HCT116 (cell line): ENCODE data around the gene TLE4. TPM values are rescaled to one million over a fixed set of nuclear protein-coding genes. Genes with fewer than 3 reads are reported as not detected.

Experiments used
- ATAC-seq: fragments of 200-7000 bp; cut with Tn5 transposase; 2 replicates; pipeline ENCODE4 v1.9.1; 2020; ENCODE audit warnings: mild to moderate bottlenecking, moderate library complexity
- BruUV-seq: library from RNA; stranded (reverse); fragments of 400-500 nt; replicated peaks from 2 replicates; lab custom pipeline; 2021; lab: Mats Ljungman, UMichigan
- CTCF ChIA-PET: fragments of 300-600 bp; sonication (Branson Sonifier 250); formaldehyde crosslinking; loops from one replicate; lab custom pipeline; 2021; ENCODE audit warnings: antibody characterized with exemption; lab: Charles Lee
- POLR2A ChIA-PET: fragments of 300-600, 350-600 bp; sonication (Branson Sonifier 250); formaldehyde crosslinking; loops from one replicate; lab custom pipeline; 2021; ENCODE audit warnings: antibody characterized with exemption; lab: Charles Lee
- RAD21 ChIA-PET, 2 experiments: fragments of 300-600 bp; sonication (Branson Sonifier 250); formaldehyde crosslinking; loops; one replicate each; lab custom pipeline; 2023; ENCODE audit warnings: low total read pairs in 2 of 2; ENCODE audit not compliant: uncharacterized antibody in 2 of 2, unreplicated experiment in 2 of 2, low non-redundant PET in 1 of 2; lab: Charles Lee
- DNase-seq: peaks from one replicate; pipeline ENCODE4 v3.0.0-alpha.2; 2010; ENCODE audit warnings: low read depth, low spot score
- H2AFZ ChIP-seq: fragments of 200-600 bp; shearing (Covaris generic), sonication (generic); 2 replicates; pipeline ENCODE4 v1.6.1; 2017; ENCODE audit warnings: low read depth, mixed run types, mixed read lengths, antibody characterized with exemption, low read length; ENCODE audit not compliant: poor library complexity, severe bottlenecking
- H3K27ac ChIP-seq: 2 replicates; pipeline ENCODE4 v1.5.1; 2012; ENCODE audit warnings: low read depth, low read length
- H3K27me3 ChIP-seq: fragments of 200-600 bp; sonication (generic); 2 replicates; pipeline ENCODE4 v1.6.1; 2016; ENCODE audit warnings: mixed run types, low read length, mixed read lengths; ENCODE audit not compliant: insufficient read depth
- H3K36me3 ChIP-seq, 2 experiments: fragments of 200-500 bp in 1 of 2; fragments of 200-600 bp in 1 of 2; sonication (Bioruptor generic) in 1 of 2; sonication (generic) in 1 of 2; 2 replicates each; pipeline versions ENCODE4 v1.5.1 to v1.6.1; 2014 to 2016; ENCODE audit warnings: low read length in 2 of 2, inconsistent platforms in 1 of 2, mixed read lengths in 1 of 2, mixed run types in 1 of 2; ENCODE audit not compliant: insufficient read depth in 2 of 2, control insufficient read depth in 1 of 2
- H3K4me1 ChIP-seq, 2 experiments: fragments of 200-600 bp in 1 of 2; sonication (generic) in 1 of 2; 2 replicates each; pipeline versions ENCODE4 v1.5.1 to v1.6.1; 2012 to 2017; ENCODE audit warnings: low read length in 2 of 2, inconsistent platforms in 1 of 2, mild to moderate bottlenecking in 1 of 2, mixed read lengths in 1 of 2, mixed run types in 1 of 2, moderate library complexity in 1 of 2; ENCODE audit not compliant: insufficient read depth in 2 of 2, control insufficient read depth in 1 of 2
- H3K4me2 ChIP-seq: fragments of 200-600 bp; sonication (generic); 2 replicates; pipeline ENCODE4 v1.6.1; 2017; ENCODE audit warnings: mixed run types, low read length, mixed read lengths
- H3K4me3 ChIP-seq, 2 experiments: fragments of 200-600 bp in 1 of 2; sonication (generic) in 1 of 2; replicated peaks in 1 of 2; 2 replicates each; pipeline ENCODE4 v1.5.1; 2011 to 2016; ENCODE audit warnings: low read length in 2 of 2, control low read depth in 1 of 2, low read depth in 1 of 2, mild to moderate bottlenecking in 1 of 2, mixed read lengths in 1 of 2, mixed run types in 1 of 2
- H3K79me2 ChIP-seq: fragments of 200-600 bp; sonication (generic); 2 replicates; pipeline ENCODE4 v1.6.1; 2017; ENCODE audit warnings: mild to moderate bottlenecking, mixed run types, low read length, moderate library complexity, mixed read lengths; ENCODE audit not compliant: insufficient read depth
- H3K9ac ChIP-seq: fragments of 200-600 bp; sonication (generic); 2 replicates; pipeline ENCODE4 v1.6.1; 2016; ENCODE audit warnings: low read length, mixed read lengths
- H3K9me2 ChIP-seq: fragments of 200-600 bp; sonication (generic), shearing (Covaris generic); 2 replicates; pipeline ENCODE4 v1.6.1; 2017; ENCODE audit warnings: mixed run types, mild to moderate bottlenecking, moderate library complexity; ENCODE audit not compliant: insufficient read depth
- H3K9me3 ChIP-seq, 2 experiments: fragments of 200-500 bp in 1 of 2; fragments of 200-600 bp in 1 of 2; sonication (Bioruptor generic) in 1 of 2; sonication (generic) in 1 of 2; 2 replicates each; pipeline ENCODE4 v1.6.1; 2014 to 2017; ENCODE audit warnings: low read length in 2 of 2, mixed read lengths in 2 of 2, inconsistent platforms in 1 of 2, low read depth in 1 of 2, mild to moderate bottlenecking in 1 of 2, mixed run types in 1 of 2, moderate library complexity in 1 of 2; ENCODE audit not compliant: control insufficient read depth in 1 of 2, insufficient read depth in 1 of 2
- H4K20me1 ChIP-seq: fragments of 200-600 bp; sonication (generic), shearing (Covaris generic); 2 replicates; pipeline ENCODE4 v1.6.1; 2017; ENCODE audit warnings: mixed run types, mild to moderate bottlenecking, moderate library complexity; ENCODE audit not compliant: insufficient read depth
- CBX3 ChIP-seq: IDR thresholded peaks from 2 replicates; pipeline ENCODE4 v1.6.1; 2012; ENCODE audit warnings: low read depth
- CEBPB ChIP-seq: IDR thresholded peaks from 2 replicates; pipeline ENCODE4 v1.6.1; 2012; ENCODE audit warnings: low read depth
- FOSL1 ChIP-seq: IDR thresholded peaks from 2 replicates; pipeline ENCODE4 v1.6.1; 2012; ENCODE audit warnings: low read depth
- RAD21 ChIP-seq: IDR thresholded peaks from 2 replicates; pipeline ENCODE4 v1.6.1; 2012; ENCODE audit warnings: low read depth, mild to moderate bottlenecking
- SIN3A ChIP-seq: IDR thresholded peaks from 2 replicates; pipeline ENCODE4 v1.6.1; 2012; ENCODE audit warnings: low read depth
- SRF ChIP-seq: IDR thresholded peaks from 2 replicates; pipeline ENCODE4 v1.6.1; 2012; ENCODE audit warnings: low read depth
- TCF7L2 ChIP-seq: IDR thresholded peaks from 2 replicates; pipeline ENCODE4 v1.7.0; 2011; ENCODE audit warnings: borderline replicate concordance, inconsistent platforms; ENCODE audit not compliant: insufficient read depth, insufficient read length; ENCODE audit errors: extremely low read depth
- YY1 ChIP-seq: IDR thresholded peaks from 2 replicates; pipeline ENCODE4 v1.6.1; 2011; ENCODE audit warnings: low read length, low read depth, moderate library complexity, mild to moderate bottlenecking; ENCODE audit not compliant: insufficient replicate concordance; ENCODE audit errors: extremely low read depth
- ZFX ChIP-seq: fragments of 450-650 bp; IDR thresholded peaks from 2 replicates; pipeline ENCODE4 v1.6.1; 2017
- intact Hi-C: fragments of 100-400 bp; cut with micrococcal nuclease; formaldehyde crosslinking; loops from 2 replicates; pipeline ENCODE4 v1.10.0; 2022
- total RNA-seq: library from RNA; stranded (reverse); gene quantifications from one replicate; pipeline ENCODE4 v1.2.1, GENCODE V29; 2021; ENCODE audit not compliant: unreplicated experiment
- TF ChIP-seq, protein P1 (sequence below): IDR thresholded peaks from 2 replicates; pipeline ENCODE4 v1.6.1; 2012; ENCODE audit warnings: low read depth
- TF ChIP-seq, protein P2 (sequence below): IDR thresholded peaks from 2 replicates; pipeline ENCODE4 v1.6.1; 2011; ENCODE audit warnings: mild to moderate bottlenecking, low read length, moderate library complexity; ENCODE audit not compliant: insufficient replicate concordance; ENCODE audit errors: extremely low read depth
- TF ChIP-seq, protein P3 (sequence below), 3 experiments: fragments of 200-600 bp in 1 of 3; sonication (generic) in 1 of 3; IDR thresholded peaks in 2 of 3; conservative IDR thresholded peaks in 1 of 3; 2 replicates each; pipeline ENCODE4 v1.5.1; 2012 to 2017; ENCODE audit warnings: low read depth in 2 of 3, low read length in 2 of 3, antibody characterized with exemption in 1 of 3, borderline replicate concordance in 1 of 3, control low read depth in 1 of 3, mild to moderate bottlenecking in 1 of 3, mixed read lengths in 1 of 3, mixed run types in 1 of 3, moderate library complexity in 1 of 3; ENCODE audit not compliant: insufficient read depth in 1 of 3
- TF ChIP-seq, protein P4 (sequence below): IDR thresholded peaks from 2 replicates; pipeline ENCODE4 v1.6.1; 2012

The TLE4 gene
- total RNA-seq, 1 experiment from 2014 or later, result 0.39 TPM

DNA sequence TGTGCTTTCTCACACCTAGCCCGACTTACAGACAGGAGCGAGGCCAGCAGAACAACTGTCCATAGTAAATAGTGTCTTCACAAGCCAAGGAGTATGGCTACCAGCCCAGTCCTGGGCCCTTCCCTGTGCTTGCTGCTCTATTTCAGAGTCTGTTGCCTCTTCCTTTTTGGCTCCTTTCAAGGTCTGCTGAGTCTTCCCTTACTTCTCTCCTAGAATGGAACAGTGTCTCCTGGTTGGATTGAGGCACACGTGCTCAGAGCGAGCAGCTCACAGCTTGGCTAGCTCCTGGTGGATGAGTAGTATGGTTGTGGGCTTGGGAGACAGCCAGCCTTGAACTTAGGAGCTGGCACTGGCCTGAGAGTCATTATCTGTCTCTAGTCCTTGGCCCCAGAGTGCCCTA lies 72.8 kb downstream of the TLE4 start:
- BruUV-seq, result no TSS peak
- no peaks in the 10 kb centered on the region for H3K36me3 ChIP-seq
- H3K27me3 ChIP-seq, result no peaks in the 10 kb centered on the region
- H3K4me2 ChIP-seq, result no peak overlapping the region
- RAD21 ChIA-PET, result no interaction called here
- no peaks in the 10 kb centered on the region for H3K4me1 ChIP-seq
- H3K9ac ChIP-seq, result no peak overlapping the region
- H2AFZ ChIP-seq, result no peak overlapping the region
- no peak overlapping the region for H3K4me3 ChIP-seq
- no peaks in the 10 kb centered on the region for H3K79me2 ChIP-seq
- DNase-seq, result no peak
- POLR2A ChIA-PET, result no interaction called here
- intact Hi-C loops, result no loop called here
- H4K20me1 ChIP-seq, result no peaks in the 10 kb centered on the region
- no peaks in the 10 kb centered on the region for H3K9me2 ChIP-seq
- no peak for ATAC-seq
- peaks cover 3 to 18% of the 10 kb centered on the region in 2 experiments; a peak in 1 of 4 replicates for H3K9me3 ChIP-seq
- TF ChIP-seq RAD21 (no peak), FOSL1 (no peak), CEBPB (no peak), ZFX (no peak), SRF (no peak), YY1 (no peak), CBX3 (no peak), SIN3A (no peak), TCF7L2 (no peak)
- TF ChIP-seq, protein P1, sequence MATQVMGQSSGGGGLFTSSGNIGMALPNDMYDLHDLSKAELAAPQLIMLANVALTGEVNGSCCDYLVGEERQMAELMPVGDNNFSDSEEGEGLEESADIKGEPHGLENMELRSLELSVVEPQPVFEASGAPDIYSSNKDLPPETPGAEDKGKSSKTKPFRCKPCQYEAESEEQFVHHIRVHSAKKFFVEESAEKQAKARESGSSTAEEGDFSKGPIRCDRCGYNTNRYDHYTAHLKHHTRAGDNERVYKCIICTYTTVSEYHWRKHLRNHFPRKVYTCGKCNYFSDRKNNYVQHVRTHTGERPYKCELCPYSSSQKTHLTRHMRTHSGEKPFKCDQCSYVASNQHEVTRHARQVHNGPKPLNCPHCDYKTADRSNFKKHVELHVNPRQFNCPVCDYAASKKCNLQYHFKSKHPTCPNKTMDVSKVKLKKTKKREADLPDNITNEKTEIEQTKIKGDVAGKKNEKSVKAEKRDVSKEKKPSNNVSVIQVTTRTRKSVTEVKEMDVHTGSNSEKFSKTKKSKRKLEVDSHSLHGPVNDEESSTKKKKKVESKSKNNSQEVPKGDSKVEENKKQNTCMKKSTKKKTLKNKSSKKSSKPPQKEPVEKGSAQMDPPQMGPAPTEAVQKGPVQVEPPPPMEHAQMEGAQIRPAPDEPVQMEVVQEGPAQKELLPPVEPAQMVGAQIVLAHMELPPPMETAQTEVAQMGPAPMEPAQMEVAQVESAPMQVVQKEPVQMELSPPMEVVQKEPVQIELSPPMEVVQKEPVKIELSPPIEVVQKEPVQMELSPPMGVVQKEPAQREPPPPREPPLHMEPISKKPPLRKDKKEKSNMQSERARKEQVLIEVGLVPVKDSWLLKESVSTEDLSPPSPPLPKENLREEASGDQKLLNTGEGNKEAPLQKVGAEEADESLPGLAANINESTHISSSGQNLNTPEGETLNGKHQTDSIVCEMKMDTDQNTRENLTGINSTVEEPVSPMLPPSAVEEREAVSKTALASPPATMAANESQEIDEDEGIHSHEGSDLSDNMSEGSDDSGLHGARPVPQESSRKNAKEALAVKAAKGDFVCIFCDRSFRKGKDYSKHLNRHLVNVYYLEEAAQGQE, result no peak
- TF ChIP-seq, protein P2, sequence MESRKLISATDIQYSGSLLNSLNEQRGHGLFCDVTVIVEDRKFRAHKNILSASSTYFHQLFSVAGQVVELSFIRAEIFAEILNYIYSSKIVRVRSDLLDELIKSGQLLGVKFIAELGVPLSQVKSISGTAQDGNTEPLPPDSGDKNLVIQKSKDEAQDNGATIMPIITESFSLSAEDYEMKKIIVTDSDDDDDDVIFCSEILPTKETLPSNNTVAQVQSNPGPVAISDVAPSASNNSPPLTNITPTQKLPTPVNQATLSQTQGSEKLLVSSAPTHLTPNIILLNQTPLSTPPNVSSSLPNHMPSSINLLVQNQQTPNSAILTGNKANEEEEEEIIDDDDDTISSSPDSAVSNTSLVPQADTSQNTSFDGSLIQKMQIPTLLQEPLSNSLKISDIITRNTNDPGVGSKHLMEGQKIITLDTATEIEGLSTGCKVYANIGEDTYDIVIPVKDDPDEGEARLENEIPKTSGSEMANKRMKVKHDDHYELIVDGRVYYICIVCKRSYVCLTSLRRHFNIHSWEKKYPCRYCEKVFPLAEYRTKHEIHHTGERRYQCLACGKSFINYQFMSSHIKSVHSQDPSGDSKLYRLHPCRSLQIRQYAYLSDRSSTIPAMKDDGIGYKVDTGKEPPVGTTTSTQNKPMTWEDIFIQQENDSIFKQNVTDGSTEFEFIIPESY, result no peak
- TF ChIP-seq, protein P3, sequence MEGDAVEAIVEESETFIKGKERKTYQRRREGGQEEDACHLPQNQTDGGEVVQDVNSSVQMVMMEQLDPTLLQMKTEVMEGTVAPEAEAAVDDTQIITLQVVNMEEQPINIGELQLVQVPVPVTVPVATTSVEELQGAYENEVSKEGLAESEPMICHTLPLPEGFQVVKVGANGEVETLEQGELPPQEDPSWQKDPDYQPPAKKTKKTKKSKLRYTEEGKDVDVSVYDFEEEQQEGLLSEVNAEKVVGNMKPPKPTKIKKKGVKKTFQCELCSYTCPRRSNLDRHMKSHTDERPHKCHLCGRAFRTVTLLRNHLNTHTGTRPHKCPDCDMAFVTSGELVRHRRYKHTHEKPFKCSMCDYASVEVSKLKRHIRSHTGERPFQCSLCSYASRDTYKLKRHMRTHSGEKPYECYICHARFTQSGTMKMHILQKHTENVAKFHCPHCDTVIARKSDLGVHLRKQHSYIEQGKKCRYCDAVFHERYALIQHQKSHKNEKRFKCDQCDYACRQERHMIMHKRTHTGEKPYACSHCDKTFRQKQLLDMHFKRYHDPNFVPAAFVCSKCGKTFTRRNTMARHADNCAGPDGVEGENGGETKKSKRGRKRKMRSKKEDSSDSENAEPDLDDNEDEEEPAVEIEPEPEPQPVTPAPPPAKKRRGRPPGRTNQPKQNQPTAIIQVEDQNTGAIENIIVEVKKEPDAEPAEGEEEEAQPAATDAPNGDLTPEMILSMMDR (IDR thresholded peaks at IDR 0.05 in 2 of 3, conservative IDR thresholded peaks at IDR 0.05 in 1 of 3; ENCODE audit: borderline replicate concordance in 1 of 3, insufficient read depth in 1 of 3, low read depth in 2 of 3, low read length in 2 of 3), result no peak
- TF ChIP-seq, protein P4, sequence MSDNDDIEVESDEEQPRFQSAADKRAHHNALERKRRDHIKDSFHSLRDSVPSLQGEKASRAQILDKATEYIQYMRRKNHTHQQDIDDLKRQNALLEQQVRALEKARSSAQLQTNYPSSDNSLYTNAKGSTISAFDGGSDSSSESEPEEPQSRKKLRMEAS, result no peak
- no peak overlapping the region for H3K27ac ChIP-seq
- CTCF ChIA-PET, result no interaction called here
